Activated T-cell treated with anti-CD3 and anti-CD28 coated beads for 48 hours (primary cell): Measurements from ENCODE around the gene HAPSTR1.
A peak's percentile ranks its signal among the peaks of the same experiment; 100 is the strongest.

Experiments
- DNase-seq: peaks from one replicate; pipeline ENCODE4 v3.0.0-alpha.2; 2020; ENCODE audit warnings: low read depth

The HAPSTR1 gene

DNA sequence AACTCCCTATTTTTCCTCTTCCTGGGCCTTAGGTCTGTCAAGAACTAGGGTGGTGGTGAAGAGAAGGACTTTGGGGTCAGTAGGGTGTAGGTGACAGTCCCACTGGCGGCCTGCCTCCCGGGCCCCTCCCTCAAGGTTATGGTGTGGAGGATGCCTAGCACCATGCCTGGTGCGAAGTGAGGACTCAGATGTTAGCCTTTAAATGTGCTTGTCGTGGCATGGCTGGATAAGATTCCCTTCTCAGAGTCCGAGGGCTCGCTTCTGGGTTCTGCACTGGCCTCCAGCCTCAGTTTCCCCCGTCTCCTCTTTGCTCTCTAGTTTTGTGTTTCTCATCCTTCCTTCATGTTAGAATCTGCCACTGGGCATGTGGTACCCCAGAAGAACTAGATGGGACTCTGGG, 32.0 kb downstream of the HAPSTR1 start:
- no peak for DNase-seq

DNA sequence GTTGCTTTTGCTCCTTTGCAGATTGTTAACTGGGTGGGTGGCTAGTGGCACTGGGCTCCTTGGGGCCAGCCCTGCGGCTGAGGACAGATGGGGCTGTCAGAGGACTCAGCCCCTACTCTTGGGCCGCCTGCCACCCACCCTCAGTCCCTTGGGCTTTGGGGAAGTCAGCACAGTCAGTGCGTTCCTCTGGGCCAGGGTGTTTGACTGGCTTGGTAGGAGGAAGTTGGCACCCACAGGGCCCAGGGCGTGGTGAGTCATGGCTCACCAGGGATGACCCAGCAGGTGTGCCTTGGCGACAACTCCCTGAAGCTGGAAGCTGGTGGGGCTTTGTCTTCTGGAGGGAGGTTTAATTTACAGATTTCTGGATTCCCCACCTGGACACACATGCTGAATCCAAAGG, 32.4 kb downstream of the HAPSTR1 start:
- DNase-seq = no peak

DNA sequence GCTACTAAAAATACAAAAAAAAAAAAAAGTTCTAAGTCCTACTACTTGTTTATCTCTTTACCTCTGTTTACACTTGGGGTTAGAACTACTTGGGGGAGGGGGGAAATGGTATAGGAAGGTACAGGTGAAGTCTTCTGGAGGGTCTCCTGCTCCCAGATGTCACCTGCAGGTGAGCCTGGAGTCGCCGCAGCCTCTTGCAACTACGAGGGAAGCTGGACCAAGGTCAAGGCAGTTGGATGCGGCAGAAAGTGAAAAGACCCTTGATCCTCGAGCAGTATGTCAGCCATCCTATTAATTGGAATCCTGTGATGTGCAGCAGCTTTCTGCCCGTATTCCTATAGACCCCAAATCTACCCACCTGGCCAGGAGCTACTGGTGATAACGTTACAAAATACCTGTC, 33.0 kb downstream of the HAPSTR1 start:
- no peak for DNase-seq

DNA sequence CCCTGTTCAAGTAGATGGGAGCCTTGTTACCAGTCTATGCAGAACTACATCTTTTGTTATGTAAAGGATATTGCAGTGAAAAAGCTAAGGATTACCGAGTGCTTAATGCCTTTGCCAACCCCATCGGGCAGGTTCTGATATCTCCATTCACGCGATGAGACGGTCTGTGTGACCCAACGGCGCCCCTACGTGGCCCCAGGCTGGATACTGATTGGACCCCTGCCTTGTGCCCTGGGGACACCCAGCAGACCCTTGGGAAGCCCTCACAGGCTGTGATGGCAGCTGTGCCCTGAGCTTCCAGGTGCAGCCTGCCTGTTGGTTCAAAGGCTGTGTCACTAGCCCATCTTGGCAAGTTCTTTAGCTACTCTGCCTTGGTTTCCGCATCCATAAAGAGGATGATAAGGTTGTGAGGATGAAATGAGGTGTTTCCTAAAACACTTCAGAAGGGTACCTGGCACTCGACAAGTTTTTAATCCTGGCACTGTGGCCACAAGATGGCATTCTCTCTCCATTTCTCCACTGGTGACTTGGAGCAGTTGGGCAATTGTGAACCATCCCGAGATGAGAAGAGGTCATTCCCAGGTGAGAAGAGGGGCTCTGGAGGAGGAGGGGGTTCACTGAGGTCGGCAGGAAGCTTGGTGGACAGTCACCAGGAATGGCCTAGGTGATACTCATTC, 33.6 kb downstream of the HAPSTR1 start:
- no peak for DNase-seq

DNA sequence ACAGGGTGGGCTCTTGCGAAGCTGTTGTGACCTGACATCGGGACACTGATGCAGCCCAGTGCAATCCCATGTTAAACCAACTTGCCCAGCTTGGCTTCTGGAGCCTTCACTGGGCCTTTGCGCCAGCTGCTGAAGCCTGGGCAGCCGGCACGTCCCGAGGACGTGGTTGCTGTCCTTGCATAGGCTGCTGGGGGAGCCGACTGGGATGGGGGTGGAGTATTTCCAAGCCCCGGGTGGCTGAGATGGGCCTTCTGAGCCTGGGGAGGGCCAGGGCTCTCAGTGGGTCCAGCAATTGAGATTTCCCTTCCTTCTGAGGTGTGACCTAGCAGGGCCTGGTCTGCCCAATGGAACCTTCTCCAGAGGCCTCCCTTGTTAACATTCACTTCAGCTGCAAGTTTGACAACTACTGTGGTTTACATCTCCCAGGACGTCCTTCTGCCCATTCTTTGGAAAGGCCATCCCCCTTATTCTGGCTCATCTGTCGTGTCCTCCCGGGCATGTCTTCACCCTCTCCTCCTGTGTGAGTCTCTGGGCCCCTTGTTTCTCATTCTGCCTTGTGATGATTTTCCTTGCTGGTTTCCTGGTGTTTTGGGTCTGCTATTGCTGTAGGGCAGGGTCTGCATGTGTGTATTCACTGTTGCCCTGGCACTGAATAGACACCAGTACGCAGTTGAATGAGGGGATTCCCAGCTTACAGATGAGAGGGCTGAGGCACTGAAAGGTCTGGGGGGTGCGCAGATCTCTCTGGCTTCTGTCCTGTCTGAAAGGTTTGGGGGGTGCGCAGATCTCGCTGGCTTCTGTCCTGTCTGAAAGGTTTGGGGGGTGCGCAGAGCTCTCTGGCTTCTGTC, 34.4 kb downstream of the HAPSTR1 start:
- DNase-seq = no peak

DNA sequence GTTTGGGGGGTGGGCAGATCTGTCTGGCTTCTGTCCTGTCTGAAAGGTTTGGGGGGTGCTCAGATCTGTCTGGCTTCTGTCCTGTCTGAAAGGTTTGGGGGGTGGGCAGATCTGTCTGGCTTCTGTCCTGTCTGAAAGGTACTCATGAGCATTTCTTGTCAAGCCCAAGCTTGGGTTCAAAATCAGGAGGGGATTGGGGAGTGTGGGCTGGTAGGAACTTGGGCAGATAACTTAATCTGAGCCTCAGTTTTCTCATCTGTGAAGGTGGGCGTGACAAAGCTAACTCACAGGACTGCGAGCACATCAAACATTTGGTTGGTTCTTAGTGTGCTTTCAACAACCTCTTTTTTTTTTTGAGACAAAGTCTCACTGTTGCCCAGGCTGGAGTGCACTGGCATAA, 35.2 kb downstream of the HAPSTR1 start:
- no peak for DNase-seq

DNA sequence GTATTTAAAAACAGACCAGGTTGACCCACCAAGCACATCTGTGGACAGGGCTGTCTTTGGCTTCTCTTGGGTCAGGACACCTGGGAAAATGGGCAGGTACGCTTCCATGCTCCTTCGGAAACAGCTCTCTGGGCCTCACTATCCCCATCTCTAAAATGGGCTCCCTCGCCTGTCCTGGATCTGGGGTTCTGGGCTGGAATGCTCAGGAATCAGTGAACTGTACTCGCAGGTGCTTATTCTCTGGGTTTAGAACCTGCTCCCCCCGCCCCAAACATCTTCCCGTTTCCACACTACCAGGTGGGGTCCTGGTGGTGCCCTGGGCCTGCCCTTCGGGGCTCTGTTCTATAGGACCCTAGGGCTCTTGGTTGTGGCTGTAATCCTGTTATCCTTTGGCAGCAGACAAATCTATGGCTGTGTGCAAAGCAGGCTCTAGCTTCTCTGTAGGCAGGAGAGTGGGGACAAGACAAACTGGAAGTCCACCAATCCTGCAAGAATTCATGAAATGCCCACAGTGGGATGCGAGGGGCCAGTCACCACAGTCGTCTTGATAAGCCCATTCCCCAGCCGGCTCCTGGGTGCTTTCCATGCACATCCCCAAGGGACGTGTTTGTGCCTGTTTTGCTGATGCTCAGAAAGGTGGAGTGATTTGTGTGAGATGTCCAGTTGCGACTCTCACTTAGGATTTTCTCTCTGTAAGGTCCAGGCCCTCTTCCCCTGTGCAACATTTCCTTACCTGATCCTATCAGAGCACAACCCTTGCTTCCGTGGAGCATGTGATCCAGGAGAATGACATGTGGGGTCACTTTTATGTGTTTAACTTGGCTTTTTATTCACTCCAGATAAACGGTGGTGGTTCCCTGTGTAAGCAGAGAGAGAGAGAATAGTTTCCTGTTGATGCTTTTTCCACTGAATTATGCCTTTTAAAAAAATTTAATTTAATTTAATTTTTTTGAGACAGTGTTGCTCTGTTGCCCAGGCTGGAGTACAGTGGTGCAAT, 37.2 kb downstream of the HAPSTR1 start:
- DNase-seq = no peak

DNA sequence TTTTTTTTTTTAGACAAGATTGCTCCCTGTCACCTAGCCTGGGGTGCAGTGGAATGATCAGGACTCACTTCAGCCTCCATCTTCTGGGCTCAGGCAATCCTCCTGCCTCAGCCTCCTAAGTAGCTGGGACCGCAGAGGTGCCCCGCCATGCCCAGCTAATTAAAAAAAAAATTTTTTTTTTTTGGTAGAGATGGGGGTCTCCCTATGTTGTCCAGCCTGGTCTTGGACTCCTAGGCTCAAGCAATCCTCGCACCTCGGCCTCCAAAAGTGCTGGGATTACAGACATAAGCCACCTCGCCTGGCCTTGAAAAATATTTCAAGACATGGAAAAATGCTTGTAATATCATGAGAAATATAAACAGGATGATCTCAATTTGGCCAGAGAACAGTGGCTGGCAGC, 42.9 kb downstream of the HAPSTR1 start:
- DNase-seq = no peak

DNA sequence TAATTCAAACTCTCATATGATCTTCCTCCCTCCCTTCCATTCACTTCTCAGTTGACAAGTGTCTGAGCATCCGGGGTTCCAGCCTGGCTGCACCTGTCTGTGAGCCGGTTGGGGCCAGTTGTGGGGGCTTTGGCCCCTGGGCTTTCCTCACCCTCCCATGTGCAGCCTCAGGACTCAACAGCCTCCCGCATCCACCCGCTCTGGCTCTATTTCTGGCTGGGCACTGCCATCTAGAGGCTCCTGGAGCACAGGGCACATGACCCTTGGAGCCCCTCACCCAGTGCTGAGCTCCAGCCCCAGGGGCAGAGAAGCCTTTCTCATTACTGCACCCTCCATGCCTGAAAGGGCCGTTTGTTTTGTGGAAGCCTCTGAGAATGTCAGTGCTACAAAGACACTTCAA, 43.3 kb downstream of the HAPSTR1 start:
- peak; percentile 49 for DNase-seq

DNA sequence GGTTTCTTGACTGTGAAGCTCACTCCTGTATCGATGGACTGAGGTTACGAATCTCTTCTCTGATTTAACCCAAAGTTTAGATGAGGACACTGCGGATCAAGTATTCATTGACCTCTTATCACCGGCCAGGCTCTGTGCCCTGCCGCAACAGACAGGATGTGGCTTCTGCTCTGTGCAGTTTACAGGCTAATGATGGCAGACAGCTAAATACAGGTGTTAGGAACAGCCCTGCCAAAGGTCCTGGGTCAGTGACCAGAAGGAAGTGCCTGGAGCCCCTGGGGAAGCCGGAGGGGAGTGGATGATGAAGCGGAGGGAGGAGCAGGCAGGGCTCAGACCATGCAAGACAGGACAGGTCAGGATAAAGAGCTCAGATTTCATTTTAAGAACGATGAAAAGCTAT, 44.4 kb downstream of the HAPSTR1 start:
- no peak for DNase-seq

DNA sequence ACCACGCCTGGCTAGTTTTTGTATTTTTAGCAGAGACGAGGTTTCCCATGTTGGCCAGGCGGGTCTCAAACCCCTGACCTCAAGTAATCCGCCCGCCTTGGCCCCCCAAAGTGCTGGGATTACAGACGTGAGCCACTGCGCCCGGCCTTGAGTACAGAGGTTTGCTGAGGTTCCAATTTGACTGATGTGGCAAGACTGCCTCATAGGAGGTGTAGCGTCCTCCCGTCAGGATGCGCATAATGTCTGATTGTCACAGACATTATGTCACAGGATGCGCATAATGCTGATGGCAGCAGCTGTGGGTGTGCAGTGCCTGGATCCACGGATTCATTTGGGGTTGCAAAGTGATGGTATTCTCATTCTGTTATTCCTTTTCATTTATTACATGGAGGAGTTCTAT, 45.2 kb downstream of the HAPSTR1 start:
- no peak for DNase-seq

DNA sequence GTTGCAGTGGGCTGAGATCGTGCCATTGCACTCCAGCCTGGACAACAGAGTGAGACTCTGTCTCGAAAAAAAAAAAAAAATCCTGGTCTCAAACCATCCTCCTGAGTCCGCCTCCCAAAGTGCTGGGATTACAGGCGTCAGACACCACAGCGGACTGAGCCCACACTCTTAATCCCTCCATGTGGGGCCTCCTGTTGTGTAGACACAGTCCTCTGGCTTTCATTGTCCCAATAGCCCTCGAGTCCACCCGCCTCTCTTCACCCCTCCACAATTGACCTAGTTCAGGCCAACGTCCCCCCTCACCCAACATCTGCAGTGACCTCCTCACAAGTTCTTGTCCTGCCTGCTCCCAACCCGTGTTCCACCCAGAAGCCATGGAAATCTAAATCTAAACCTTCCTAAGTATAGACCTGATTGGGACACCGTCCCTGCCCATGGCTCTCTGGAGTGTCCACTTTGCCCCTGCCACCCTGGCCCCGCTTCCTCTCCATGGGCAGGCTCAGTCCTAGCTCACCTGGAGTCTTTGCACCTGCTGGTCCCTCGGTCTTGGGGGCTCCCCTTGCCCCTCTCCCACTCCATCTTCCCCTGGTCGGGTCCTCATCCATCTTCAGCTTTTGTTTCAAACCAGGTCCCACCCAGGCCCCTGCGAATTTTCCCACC, 46.7 kb downstream of the HAPSTR1 start:
- no peak for DNase-seq

DNA sequence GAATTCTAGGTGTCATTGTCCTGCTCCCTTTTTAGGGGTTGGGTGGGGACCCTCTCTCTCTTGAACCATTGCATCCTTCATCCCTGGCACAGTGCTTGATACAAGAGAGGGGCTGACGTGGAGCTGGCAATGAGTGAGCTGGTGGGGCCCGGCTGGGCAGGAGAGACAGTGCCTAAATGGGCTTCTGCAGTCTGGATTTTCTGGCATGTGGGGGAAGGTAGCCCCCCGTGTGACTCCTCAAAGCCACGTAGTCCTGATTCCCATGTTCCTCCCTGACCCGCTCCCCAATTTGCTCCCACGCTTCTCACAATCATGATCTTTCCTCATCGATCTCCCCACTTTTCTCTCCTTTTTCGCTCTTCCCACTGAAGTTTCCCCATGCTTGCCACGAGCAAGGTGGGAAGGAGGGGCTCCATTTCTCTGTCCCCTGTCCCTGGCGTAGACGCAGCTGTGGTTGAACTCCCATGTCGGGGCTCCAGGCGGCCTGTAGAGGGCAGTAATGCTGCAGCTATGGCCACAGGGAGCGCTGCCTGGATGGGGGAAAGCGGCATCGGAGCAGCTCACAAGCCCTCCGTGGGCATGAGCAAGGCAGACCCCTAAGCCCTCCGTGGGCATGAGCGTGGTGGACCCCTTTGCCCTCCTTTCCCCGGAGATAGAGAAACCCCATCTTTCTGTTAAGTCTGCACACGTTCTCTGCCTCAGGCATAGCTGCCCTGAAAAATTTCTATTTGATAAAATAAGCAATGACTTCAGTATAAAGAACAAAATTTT, 47.5 kb downstream of the HAPSTR1 start:
- DNase-seq = peak; percentile 63

DNA sequence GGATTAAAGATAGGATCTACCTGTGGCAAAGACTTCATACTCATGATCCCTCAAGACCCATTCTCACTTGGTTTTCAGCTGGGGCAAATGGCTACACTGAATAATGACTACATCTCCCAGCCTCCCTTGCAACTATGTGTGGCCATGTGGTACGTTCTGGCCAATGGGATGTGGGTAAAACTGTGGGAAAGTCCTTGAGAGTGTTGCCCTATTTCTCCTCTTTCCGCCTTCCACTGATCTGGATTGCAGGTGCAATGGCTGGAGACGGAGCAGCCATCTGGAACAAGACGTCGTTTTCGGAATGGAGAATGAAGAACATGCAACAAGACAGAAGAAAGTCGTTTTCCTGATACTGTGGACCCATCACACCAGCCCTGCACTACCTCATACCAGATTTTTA, 48.5 kb downstream of the HAPSTR1 start:
- DNase-seq = no peak
